ENCODE data around the gene GSK3A. TPM values are rescaled to one million over a fixed set of nuclear protein-coding genes. Genes with fewer than 3 reads are reported as not detected.

Gene GSK3A
- total and polyA plus RNA-seq, 9 of the 15 experiments (the other 6 are each of a cell fraction or from before 2014, with no cell fraction given): 0.62 to 90.7 (median 33.3) TPM

DNA sequence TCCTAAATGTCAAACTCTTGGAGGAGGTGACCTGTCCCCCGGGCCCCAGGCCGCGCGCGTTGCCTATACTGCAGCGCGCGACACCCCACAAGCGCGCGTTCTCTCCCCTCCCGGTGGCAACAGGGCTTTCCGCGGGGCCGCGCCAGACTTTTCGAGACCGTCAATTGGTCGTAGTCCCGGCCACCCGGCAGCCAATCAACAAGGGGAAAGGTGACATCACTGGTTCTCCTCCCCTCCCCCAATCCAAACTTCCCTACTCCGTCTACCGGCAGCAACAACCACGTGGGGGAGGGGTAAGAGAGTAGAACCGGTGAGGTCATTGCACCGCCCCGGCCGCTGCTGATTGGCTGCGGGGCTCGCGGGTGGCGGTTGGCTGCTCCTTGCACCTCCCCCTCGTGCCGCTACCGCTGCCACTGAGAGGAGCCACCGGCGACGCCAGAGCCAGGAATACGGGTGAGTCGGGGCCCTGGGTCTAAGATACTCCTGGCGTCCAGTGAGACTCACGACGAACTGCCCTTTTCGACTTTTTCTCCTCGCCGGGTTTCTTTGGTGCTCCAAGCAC is 25.8 kb upstream of the GSK3A start (continued):
- TF ChIP-seq, protein P1, sequence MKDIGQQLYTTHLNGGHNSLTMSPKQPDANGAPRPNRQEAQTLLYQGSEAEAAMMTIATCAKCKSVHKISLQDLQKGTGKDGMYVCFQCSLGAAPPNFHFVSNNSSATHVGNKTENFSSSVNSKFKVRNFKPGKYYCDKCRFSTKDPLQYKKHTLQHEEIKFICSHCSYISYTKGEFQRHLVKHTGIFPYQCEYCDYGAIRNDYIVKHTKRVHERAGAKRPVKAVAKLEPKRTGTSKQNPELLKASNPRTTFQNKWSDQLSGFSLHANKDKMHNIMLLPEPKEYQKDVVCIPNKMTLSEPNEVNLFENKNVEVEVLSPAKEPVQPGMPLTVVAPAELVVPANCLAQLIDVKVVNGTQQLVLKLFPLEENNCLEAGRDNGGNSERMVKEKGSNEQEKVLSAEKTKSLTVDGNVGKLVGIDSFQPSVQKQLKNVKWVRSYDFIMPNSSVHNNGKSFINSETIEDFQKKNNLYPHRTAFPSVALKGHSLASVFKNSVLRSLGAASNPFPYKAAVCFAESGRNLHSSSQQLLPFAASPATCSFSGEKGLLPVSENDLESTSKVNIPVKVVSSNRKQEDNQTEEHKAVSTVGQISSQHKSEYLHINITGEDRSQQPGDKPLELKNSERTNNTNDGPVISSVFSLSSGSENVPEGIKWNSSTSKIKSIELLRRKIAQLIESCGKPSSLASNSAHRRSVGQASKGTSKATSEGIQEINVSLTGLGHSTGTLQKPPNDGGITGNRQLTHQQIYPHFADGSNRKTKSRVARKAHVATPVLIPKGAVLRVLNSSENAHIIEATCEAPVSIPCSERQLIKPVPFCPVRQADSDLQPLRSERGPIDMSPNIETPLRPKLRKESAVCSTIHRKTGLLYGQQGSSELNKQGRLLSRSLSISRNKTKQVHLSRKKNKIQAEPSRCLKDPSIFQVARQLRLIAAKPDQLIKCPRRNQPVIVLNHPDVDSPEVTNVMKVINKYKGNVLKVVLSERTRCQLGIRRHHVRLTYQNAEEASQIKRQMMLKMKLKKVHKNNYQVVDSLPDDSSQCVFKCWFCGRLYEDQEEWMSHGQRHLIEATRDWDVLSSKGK (CRISPR knock-in tag; IDR thresholded peaks at IDR 0.05): no peak
- TF ChIP-seq RCOR1 (IDR thresholded peaks at IDR 0.05; ENCODE audit: borderline replicate concordance in 1 of 2, low read depth in 2 of 2, low read length in 2 of 2) (peak in 1 of 2 experiments; percentile 53; a peak in 2 of 4 replicates), FOXA3 (CRISPR knock-in tag; conservative IDR thresholded peaks at IDR 0.05 in 1 of 2, IDR thresholded peaks at IDR 0.05 in 1 of 2) (peak; percentile 73 to 74; a peak in 3 of 4 replicates), MXI1 (IDR thresholded peaks at IDR 0.05; ENCODE audit: low read depth, low read length) (peak; percentile 65; the same call in 1 of the 2 replicates), NRF1 (conservative IDR thresholded peaks at IDR 0.05 in 1 of 2, IDR thresholded peaks at IDR 0.05 in 1 of 2) (peak; percentile 65 to 71; a peak in 3 of 4 replicates), BHLHE40 (IDR thresholded peaks at IDR 0.05; ENCODE audit: low read length) (peak; percentile 53), TCF3 (CRISPR knock-in tag; IDR thresholded peaks at IDR 0.05) (no peak), ZNF354B (CRISPR knock-in tag; IDR thresholded peaks at IDR 0.05) (no peak), TBP (optimal IDR thresholded peaks at IDR 0.05; ENCODE audit: low read depth, low read length) (peak; percentile 70), DPF2 (IDR thresholded peaks at IDR 0.05) (peak; percentile 61; the same call in 1 of the 2 replicates), SOX6 (IDR thresholded peaks at IDR 0.05) (0 out of 2 replicates have a peak, but pooled peaks have one; percentile 48), KAT7 (CRISPR knock-in tag; IDR thresholded peaks at IDR 0.05; ENCODE audit: borderline replicate concordance) (no peak), FOXK1 (CRISPR knock-in tag; IDR thresholded peaks at IDR 0.05; ENCODE audit: borderline replicate concordance) (peak; percentile 85; the same call in 1 of the 2 replicates), KAT8 (IDR thresholded peaks at IDR 0.05; ENCODE audit: low read depth) (no peak), SPI1 (IDR thresholded peaks at IDR 0.05; ENCODE audit: borderline replicate concordance, low read depth, low read length) (peak; percentile 74; the same call in 1 of the 2 replicates), HNRNPLL (IDR thresholded peaks at IDR 0.05; ENCODE audit: low read depth, low read length, poor library complexity, severe bottlenecking) (no peak), EP400 (IDR thresholded peaks at IDR 0.05) (peak; percentile 92), E2F3 (CRISPR knock-in tag; IDR thresholded peaks at IDR 0.05) (0 out of 2 replicates have a peak, but pooled peaks have one; percentile 57)
- TF ChIP-seq, protein P2, sequence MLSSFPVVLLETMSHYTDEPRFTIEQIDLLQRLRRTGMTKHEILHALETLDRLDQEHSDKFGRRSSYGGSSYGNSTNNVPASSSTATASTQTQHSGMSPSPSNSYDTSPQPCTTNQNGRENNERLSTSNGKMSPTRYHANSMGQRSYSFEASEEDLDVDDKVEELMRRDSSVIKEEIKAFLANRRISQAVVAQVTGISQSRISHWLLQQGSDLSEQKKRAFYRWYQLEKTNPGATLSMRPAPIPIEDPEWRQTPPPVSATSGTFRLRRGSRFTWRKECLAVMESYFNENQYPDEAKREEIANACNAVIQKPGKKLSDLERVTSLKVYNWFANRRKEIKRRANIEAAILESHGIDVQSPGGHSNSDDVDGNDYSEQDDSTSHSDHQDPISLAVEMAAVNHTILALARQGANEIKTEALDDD (IDR thresholded peaks at IDR 0.05): no peak
- TF ChIP-seq, protein P3, sequence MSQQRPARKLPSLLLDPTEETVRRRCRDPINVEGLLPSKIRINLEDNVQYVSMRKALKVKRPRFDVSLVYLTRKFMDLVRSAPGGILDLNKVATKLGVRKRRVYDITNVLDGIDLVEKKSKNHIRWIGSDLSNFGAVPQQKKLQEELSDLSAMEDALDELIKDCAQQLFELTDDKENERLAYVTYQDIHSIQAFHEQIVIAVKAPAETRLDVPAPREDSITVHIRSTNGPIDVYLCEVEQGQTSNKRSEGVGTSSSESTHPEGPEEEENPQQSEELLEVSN (IDR thresholded peaks at IDR 0.05; ENCODE audit: borderline replicate concordance in 1 of 2, extremely low read depth in 1 of 2, insufficient read depth in 1 of 2, insufficient read length in 1 of 2, low read depth in 1 of 2, low read length in 1 of 2, poor library complexity in 1 of 2, severe bottlenecking in 1 of 2): peak in 1 of 2 experiments; percentile 61
- TF ChIP-seq, protein P4, sequence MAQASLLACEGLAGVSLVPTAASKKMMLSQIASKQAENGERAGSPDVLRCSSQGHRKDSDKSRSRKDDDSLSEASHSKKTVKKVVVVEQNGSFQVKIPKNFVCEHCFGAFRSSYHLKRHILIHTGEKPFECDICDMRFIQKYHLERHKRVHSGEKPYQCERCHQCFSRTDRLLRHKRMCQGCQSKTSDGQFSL (CRISPR knock-in tag; IDR thresholded peaks at IDR 0.05): no peak
- TF ChIP-seq, protein P4 (tag; IDR thresholded peaks at IDR 0.05): no peak
